Fibroblast of mammary gland (primary cell): ENCODE data around the gene CRTC1.

Experiments
- DNase-seq: peaks from one replicate; pipeline ENCODE4 v3.0.0-alpha.2; 2010; ENCODE audit warnings: low read depth
- H3K4me3 ChIP-seq: 2 replicates; pipeline ENCODE4 v1.5.1; 2011; ENCODE audit warnings: low read depth, mild to moderate bottlenecking, low read length, moderate library complexity; ENCODE audit not compliant: control insufficient read depth
- TF ChIP-seq, protein P1 (sequence below): conservative IDR thresholded peaks from 2 replicates; pipeline ENCODE4 v1.5.1; 2011; ENCODE audit warnings: low read depth, low read length, inconsistent platforms; ENCODE audit not compliant: control insufficient read depth, insufficient read depth

CRTC1 gene

DNA sequence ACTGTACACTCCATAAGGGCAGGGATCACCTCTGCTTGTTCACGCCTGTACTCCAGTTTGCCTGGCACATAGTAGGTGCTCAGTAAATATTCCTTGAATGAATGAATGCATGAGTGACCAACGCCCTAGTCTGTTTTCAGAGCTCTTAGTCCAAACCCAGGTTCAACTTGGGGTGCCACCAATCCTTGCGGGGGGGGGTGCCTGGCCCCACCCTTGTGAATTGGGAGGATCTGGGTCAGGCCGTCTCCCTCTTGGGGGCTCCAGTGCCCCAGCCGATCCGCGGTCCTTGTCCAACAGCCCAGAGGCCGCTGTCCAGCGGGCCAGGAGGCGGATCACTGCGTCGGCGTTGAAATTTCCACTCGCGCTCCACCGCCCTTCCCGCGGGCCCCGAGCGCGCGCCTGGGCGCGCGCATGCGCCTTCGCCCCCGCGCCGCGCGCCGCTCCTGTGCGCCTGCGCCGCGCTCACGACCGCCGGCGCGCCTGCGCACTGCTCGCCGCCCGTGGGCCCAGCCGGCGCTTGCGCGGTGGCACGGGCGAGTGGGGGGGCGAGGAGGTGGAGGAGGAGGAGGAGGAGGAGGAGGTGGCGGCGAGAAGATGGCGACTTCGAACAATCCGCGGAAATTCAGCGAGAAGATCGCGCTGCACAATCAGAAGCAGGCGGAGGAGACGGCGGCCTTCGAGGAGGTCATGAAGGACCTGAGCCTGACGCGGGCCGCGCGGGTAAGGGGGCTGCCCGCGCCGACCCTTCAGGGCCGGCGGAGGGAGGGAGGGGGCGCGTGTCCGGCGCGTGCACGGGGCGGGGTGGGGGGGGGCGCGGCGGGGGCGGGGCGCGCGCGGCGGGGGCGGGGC, at the start of gene CRTC1:
Gene CRTC1 (plus strand): TSS at position 572 of the 849 bp plus-strand sequence. CDS start 23 bp downstream, at position 595.
- H3K4me3 ChIP-seq = peak within 1 kb of the TSS; percentile 66
- TF ChIP-seq, protein P1, sequence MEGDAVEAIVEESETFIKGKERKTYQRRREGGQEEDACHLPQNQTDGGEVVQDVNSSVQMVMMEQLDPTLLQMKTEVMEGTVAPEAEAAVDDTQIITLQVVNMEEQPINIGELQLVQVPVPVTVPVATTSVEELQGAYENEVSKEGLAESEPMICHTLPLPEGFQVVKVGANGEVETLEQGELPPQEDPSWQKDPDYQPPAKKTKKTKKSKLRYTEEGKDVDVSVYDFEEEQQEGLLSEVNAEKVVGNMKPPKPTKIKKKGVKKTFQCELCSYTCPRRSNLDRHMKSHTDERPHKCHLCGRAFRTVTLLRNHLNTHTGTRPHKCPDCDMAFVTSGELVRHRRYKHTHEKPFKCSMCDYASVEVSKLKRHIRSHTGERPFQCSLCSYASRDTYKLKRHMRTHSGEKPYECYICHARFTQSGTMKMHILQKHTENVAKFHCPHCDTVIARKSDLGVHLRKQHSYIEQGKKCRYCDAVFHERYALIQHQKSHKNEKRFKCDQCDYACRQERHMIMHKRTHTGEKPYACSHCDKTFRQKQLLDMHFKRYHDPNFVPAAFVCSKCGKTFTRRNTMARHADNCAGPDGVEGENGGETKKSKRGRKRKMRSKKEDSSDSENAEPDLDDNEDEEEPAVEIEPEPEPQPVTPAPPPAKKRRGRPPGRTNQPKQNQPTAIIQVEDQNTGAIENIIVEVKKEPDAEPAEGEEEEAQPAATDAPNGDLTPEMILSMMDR = no peak
- DNase-seq = peak; percentile 77

GRCh38 chr19:18634612-18635297, 48.7 kb upstream of the CRTC1 start:
- no peak for DNase-seq
- no peak overlapping the region for H3K4me3 ChIP-seq
- TF ChIP-seq, protein P1 = no peak

DNA sequence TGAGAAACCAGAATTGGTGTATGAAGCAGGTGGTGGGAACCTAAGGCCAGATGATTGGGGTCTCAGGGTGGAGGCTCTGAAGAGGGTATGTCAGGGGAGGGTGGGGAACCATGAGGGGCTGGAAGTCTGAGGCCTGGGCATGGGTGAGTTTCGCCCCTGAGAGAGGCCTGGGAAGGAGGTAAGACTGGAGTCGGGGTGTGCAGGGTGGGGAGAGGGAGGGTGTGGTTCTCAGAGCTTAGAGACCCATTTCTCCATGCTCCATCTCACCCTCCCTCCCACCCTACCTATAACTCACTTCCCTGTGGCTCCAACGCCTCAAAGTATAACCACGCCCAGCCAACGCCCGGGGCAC, 47.7 kb upstream of the CRTC1 start:
- no peak for DNase-seq
- no peak overlapping the region for H3K4me3 ChIP-seq
- TF ChIP-seq, protein P1 = no peak

DNA sequence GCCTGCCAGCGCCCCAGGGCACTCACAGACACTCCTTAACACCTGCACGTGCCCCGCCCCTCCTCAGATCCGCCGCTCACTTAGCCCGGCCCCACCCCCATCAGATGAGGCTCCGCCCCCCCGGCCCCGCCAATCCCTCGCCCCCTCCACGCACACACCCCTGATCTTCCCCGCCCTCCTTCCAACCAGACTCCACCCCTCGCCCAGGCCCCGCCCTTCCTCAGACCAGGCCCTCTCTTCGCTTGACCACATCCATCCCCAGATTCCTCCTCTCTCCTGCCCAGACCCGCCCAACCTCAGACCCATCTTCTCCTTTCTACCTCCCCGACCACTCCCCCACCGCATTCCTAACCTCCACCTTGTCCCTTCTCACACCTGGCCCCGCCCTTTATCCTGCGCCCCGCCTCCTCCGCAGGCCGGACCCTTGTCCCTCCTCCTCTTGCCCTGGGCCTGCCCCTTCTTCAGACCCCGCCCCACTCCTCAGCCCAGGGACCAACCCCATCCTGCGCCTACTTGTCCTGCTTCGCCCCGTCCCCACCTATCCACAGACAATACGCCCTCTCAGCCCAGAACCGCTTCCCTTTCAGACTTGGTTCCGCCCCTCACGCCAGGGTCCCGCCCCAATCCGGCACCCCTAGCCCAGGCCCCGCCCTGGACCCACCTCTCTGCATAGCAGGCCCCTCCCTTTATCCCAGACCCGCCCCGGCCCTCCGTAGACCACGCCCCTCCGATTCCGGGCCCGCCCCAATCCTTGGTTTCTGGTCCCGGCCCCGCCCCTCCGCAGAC, 47.1 kb upstream of the CRTC1 start:
- peak overlapping the region; percentile 67 for H3K4me3 ChIP-seq
- TF ChIP-seq, protein P1 = no peak
- peak; percentile 90 for DNase-seq

- DNase-seq = no peak
- TF ChIP-seq, protein P1 = no peak
- H3K4me3 ChIP-seq = peak within 1 kb of the TSS; percentile 67
Observed at GRCh38 chr19:18636969-18637629, 46.4 kb upstream of the CRTC1 start, which contains the start of gene KLHL26. KLHL26 (plus strand) TSS chr19:18637028; CDS start chr19:18637055, 27 bp downstream.
